PC-9 (cell line): Measurements from ENCODE around the gene NEU1. TPM values are rescaled to one million over a fixed set of nuclear protein-coding genes. Genes with fewer than 3 reads are reported as not detected.

Experiments used
- BruUV-seq: library from RNA; stranded (reverse); fragments of 400-500 nt; replicated peaks from 2 replicates; lab custom pipeline; 2021; lab: Mats Ljungman, UMichigan
- CTCF ChIA-PET: fragments of 300-600 bp; sonication (Branson Sonifier 250); formaldehyde crosslinking; loops from one replicate; lab custom pipeline; 2022; ENCODE audit warnings: antibody characterized with exemption; lab: Charles Lee
- POLR2A ChIA-PET: fragments of 300-600 bp; sonication (Branson Sonifier 250); formaldehyde crosslinking; loops from one replicate; lab custom pipeline; 2022; ENCODE audit warnings: antibody characterized with exemption; ENCODE audit not compliant: unreplicated experiment; lab: Charles Lee
- DNase-seq, 2 experiments: peaks; one replicate each; pipeline versions ENCODE4 v3.0.0 to v3.0.0-alpha.2; 2015 to 2022; ENCODE audit warnings: mixed read lengths in 1 of 2
- H2AFZ ChIP-seq: fragments of 200-600 bp; sonication (generic); 2 replicates; pipeline ENCODE4 v1.8.1; 2017; ENCODE audit warnings: antibody characterized with exemption
- H3F3A ChIP-seq: fragments of 200-600 bp; sonication (generic); 2 replicates; pipeline ENCODE4 v1.8.1; 2017; ENCODE audit warnings: antibody characterized with exemption, mild to moderate bottlenecking, low read depth; ENCODE audit not compliant: insufficient read depth
- H3K27ac ChIP-seq: fragments of 200-600 bp; sonication (generic); 2 replicates; pipeline ENCODE4 v1.6.1; 2016; ENCODE audit warnings: mixed run types
- H3K27me3 ChIP-seq: fragments of 200-600 bp; sonication (generic); 2 replicates; pipeline ENCODE4 v1.6.1; 2016; ENCODE audit warnings: low read depth, mixed run types; ENCODE audit not compliant: insufficient read depth
- H3K36me3 ChIP-seq: fragments of 200-600 bp; sonication (generic); 2 replicates; pipeline ENCODE4 v1.6.1; 2016; ENCODE audit warnings: low read depth, mixed run types
- H3K4me1 ChIP-seq: fragments of 200-600 bp; sonication (generic); replicated peaks from 2 replicates; pipeline ENCODE4 v1.6.1; 2016; ENCODE audit warnings: mixed run types; ENCODE audit not compliant: insufficient read depth
- H3K4me2 ChIP-seq: fragments of 200-600 bp; sonication (generic); 2 replicates; pipeline ENCODE4 v1.6.1; 2017; ENCODE audit warnings: mixed run types
- H3K4me3 ChIP-seq: fragments of 200-600 bp; sonication (generic); 2 replicates; pipeline ENCODE4 v1.6.1; 2016; ENCODE audit warnings: mixed run types
- H3K79me2 ChIP-seq: fragments of 200-600 bp; sonication (generic); 2 replicates; pipeline ENCODE4 v1.6.1; 2017; ENCODE audit warnings: low read depth, mixed run types
- H3K9me2 ChIP-seq: fragments of 200-600 bp; sonication (generic); 2 replicates; pipeline ENCODE4 v1.8.1; 2017; ENCODE audit warnings: mild to moderate bottlenecking; ENCODE audit not compliant: insufficient read depth
- H3K9me3 ChIP-seq: fragments of 200-600 bp; sonication (generic); 2 replicates; pipeline ENCODE4 v1.8.1; 2016; ENCODE audit warnings: low read depth; ENCODE audit not compliant: insufficient read depth
- H4K20me1 ChIP-seq: fragments of 200-600 bp; sonication (generic); 2 replicates; pipeline ENCODE4 v1.8.1; 2017; ENCODE audit not compliant: insufficient read depth
- CTCF ChIP-seq: fragments of 200-600 bp; sonication (generic); conservative IDR thresholded peaks from 2 replicates; pipeline ENCODE4 v1.6.1; 2017; ENCODE audit warnings: mixed run types, antibody characterized with exemption, mild to moderate bottlenecking, moderate library complexity
- EZH2 ChIP-seq: fragments of 200-600 bp; sonication (generic); IDR thresholded peaks from 2 replicates; pipeline ENCODE4 v1.8.0; 2017; ENCODE audit warnings: antibody characterized with exemption, low read depth
- intact Hi-C: fragments of 100-400 bp; cut with micrococcal nuclease; formaldehyde crosslinking; loops from one replicate; pipeline ENCODE4 v1.10.0; 2022; ENCODE audit not compliant: unreplicated experiment
- total RNA-seq: library from RNA; stranded (reverse); gene quantifications from 2 replicates; pipeline ENCODE4 v1.2.3, GENCODE V29; 2021

The NEU1 gene
- total RNA-seq, 1 experiment from 2014 or later = 23.4 TPM

- Histone ChIP-seq H3K9me2 (no peaks in the 10 kb centered on the region), H3K79me2 (no peaks in the 10 kb centered on the region), H3K36me3 (no peaks in the 10 kb centered on the region), H3K4me1 (peaks cover 35% of the 10 kb centered on the region), H3K27ac (no peak overlapping the region), H2AFZ (no peak overlapping the region), H3K4me3 (no peak overlapping the region), H4K20me1 (no peaks in the 10 kb centered on the region), H3F3A (peaks cover 31% of the 10 kb centered on the region), H3K4me2 (no peak overlapping the region), H3K27me3 (no peaks in the 10 kb centered on the region), H3K9me3 (no peaks in the 10 kb centered on the region)
- DNase-seq = no peak
- no TSS peak for BruUV-seq
- ChIA-PET CTCF (no interaction called here), POLR2A (no interaction called here)
- intact Hi-C loops = loop anchor here (5.0 to 10.0 kb wide), 2 partner anchors 44 to 192 kb away; partner anchors contain the start of gene LY6G5C
- no peak for TF ChIP-seq EZH2
- TF ChIP-seq CTCF = no peak
Observed at GRCh38 chr6:31876357-31876756, 13.7 kb upstream of the NEU1 start.

GRCh38 chr6:31875877-31876276, 13.3 kb upstream of the NEU1 start:
- H3K36me3 ChIP-seq = no peaks in the 10 kb centered on the region
- ChIA-PET POLR2A (no interaction called here), CTCF (no interaction called here)
- peaks cover 35% of the 10 kb centered on the region for H3K4me1 ChIP-seq
- no peaks in the 10 kb centered on the region for H3K9me2 ChIP-seq
- H3K9me3 ChIP-seq = no peaks in the 10 kb centered on the region
- H2AFZ ChIP-seq = no peak overlapping the region
- no peaks in the 10 kb centered on the region for H4K20me1 ChIP-seq
- no peaks in the 10 kb centered on the region for H3K27me3 ChIP-seq
- TF ChIP-seq CTCF (no peak), EZH2 (no peak)
- H3K27ac ChIP-seq = no peak overlapping the region
- intact Hi-C loops = loop anchor here (5.0 to 10.0 kb wide), 2 partner anchors 44 to 191 kb away; partner anchors contain the start of gene LY6G5C
- no TSS peak for BruUV-seq
- peaks cover 28% of the 10 kb centered on the region for H3F3A ChIP-seq
- no peak for DNase-seq
- no peak overlapping the region for H3K4me3 ChIP-seq
- no peak overlapping the region for H3K4me2 ChIP-seq
- H3K79me2 ChIP-seq = no peaks in the 10 kb centered on the region

- peak overlapping the region; percentile 37; the same call in 1 of the 2 replicates for H3K27ac ChIP-seq
- no peak overlapping the region for H2AFZ ChIP-seq
- no TSS peak for BruUV-seq
- CTCF ChIA-PET = no interaction called here
- H3K79me2 ChIP-seq = no peaks in the 10 kb centered on the region
- peak in 1 of 2 experiments; percentile 40 for DNase-seq
- peak overlapping the region; percentile 55 for H3K4me2 ChIP-seq
- H3K4me1 ChIP-seq = peaks cover 35% of the 10 kb centered on the region
- no peaks in the 10 kb centered on the region for H3K9me2 ChIP-seq
- no peak overlapping the region for H3K4me3 ChIP-seq
- H3K9me3 ChIP-seq = no peaks in the 10 kb centered on the region
- H3K27me3 ChIP-seq = no peaks in the 10 kb centered on the region
- POLR2A ChIA-PET = interaction anchor here (0.5 kb wide), 1 partner anchor 78 kb away, joined by 6 read pairs; no protein-coding TSS in a partner anchor
- no peaks in the 10 kb centered on the region for H4K20me1 ChIP-seq
- H3K36me3 ChIP-seq = no peaks in the 10 kb centered on the region
- peaks cover 27% of the 10 kb centered on the region for H3F3A ChIP-seq
- no peak for TF ChIP-seq EZH2
- no peak for TF ChIP-seq CTCF
- intact Hi-C loops = loop anchor here (5.0 to 10.0 kb wide), 2 partner anchors 43 to 190 kb away; partner anchors contain the start of gene LY6G5C
Observed at GRCh38 chr6:31874836-31875572, 12.4 kb upstream of the NEU1 start.
